AG10803 (cell line): ENCODE data around the gene CBX2.

Experiments used
- DNase-seq: peaks from one replicate; pipeline ENCODE4 v3.0.0; 2010; ENCODE audit warnings: low read depth
- H3K4me3 ChIP-seq: 2 replicates; pipeline ENCODE4 v1.5.1; 2011; ENCODE audit warnings: mild to moderate bottlenecking, low read length, control low read depth
- CTCF ChIP-seq: conservative IDR thresholded peaks from 2 replicates; pipeline ENCODE4 v1.5.1; 2011; ENCODE audit warnings: mild to moderate bottlenecking, low read length, control low read depth, inconsistent platforms

Gene CBX2

GRCh38 chr17:79738643-79739042, 39.3 kb upstream of the CBX2 start:
- no peak overlapping the region for H3K4me3 ChIP-seq
- no peak for TF ChIP-seq CTCF
- no peak for DNase-seq

- DNase-seq = peak; percentile 3
- TF ChIP-seq CTCF = no peak
- H3K4me3 ChIP-seq = no peak overlapping the region
These were observed 38.5 kb upstream of the CBX2 start for GRCh38 chr17:79739148-79740062.

- DNase-seq = no peak
- TF ChIP-seq CTCF = no peak
- no peak overlapping the region for H3K4me3 ChIP-seq
These were observed 37.5 kb upstream of the CBX2 start for GRCh38 chr17:79740413-79740812.

- no peak overlapping the region for H3K4me3 ChIP-seq
- TF ChIP-seq CTCF = no peak
- DNase-seq = no peak
These were observed 36.6 kb upstream of the CBX2 start for GRCh38 chr17:79741401-79741750.

- peak; percentile 66 for TF ChIP-seq CTCF
- DNase-seq = peak; percentile 26
These were observed 36.0 kb upstream of the CBX2 start for GRCh38 chr17:79741751-79742588.

GRCh38 chr17:79742589-79742918, 35.4 kb upstream of the CBX2 start:
- TF ChIP-seq CTCF = no peak
- H3K4me3 ChIP-seq = no peak overlapping the region
- no peak for DNase-seq

More at GRCh38 chr17:79741751-79742588, 36.0 kb upstream of the CBX2 start:
- no peak overlapping the region for H3K4me3 ChIP-seq
